HepG2 (cell line): ENCODE results near the gene ST3GAL2. TPM values are rescaled to one million over a fixed set of nuclear protein-coding genes. Genes with fewer than 3 reads are reported as not detected.

Experiments used
- BHLHE40 ChIP-seq: IDR thresholded peaks from 2 replicates; pipeline ENCODE4 v1.6.1; 2011; ENCODE audit warnings: low read length, improper control_type of control experiment
- ETV6 ChIP-seq: sonication (generic); formaldehyde crosslinking; conservative IDR thresholded peaks from 2 replicates; pipeline ENCODE4 v1.4.0; 2020; ENCODE audit warnings: missing genetic modification reagents
- FOSL1 ChIP-seq: sonication (generic); formaldehyde crosslinking; IDR thresholded peaks from 2 replicates; pipeline ENCODE4 v1.9.0; 2021; ENCODE audit warnings: missing genetic modification reagents, borderline replicate concordance
- GTF3A ChIP-seq: sonication (generic); formaldehyde crosslinking; conservative IDR thresholded peaks from 2 replicates; pipeline ENCODE4 v1.4.0; 2020; ENCODE audit warnings: mild to moderate bottlenecking, missing genetic modification reagents
- HMGA1 ChIP-seq: sonication (generic); formaldehyde crosslinking; conservative IDR thresholded peaks from 2 replicates; pipeline ENCODE4 v1.4.0; 2020; ENCODE audit warnings: missing genetic modification reagents
- IKZF1 ChIP-seq: fragments of 450-650 bp; IDR thresholded peaks from 2 replicates; pipeline ENCODE4 v1.7.1; 2016
- IRF1 ChIP-seq: sonication (generic); formaldehyde crosslinking; IDR thresholded peaks from 2 replicates; pipeline ENCODE4 v1.4.0; 2020; ENCODE audit warnings: low read depth, mild to moderate bottlenecking, missing genetic modification reagents
- NKX3-1 ChIP-seq: sonication (generic); formaldehyde crosslinking; IDR thresholded peaks from 2 replicates; pipeline ENCODE4 v1.5.0; 2020; ENCODE audit warnings: missing genetic modification reagents
- NR2F1 ChIP-seq, 2 experiments: fragments of 450-650 bp in 1 of 2; formaldehyde crosslinking in 1 of 2; IDR thresholded peaks; 2 replicates each; pipeline versions ENCODE4 v1.5.0 to v1.6.1; 2016 to 2020; ENCODE audit warnings: mild to moderate bottlenecking in 1 of 2, missing compliant biosample characterization in 1 of 2, missing genetic modification reagents in 1 of 2, moderate library complexity in 1 of 2
- SNAPC5 ChIP-seq: sonication (generic); formaldehyde crosslinking; IDR thresholded peaks from 2 replicates; pipeline ENCODE4 v1.8.1; 2023; ENCODE audit warnings: mild to moderate bottlenecking, missing genetic modification reagents, borderline replicate concordance
- SYNCRIP ChIP-seq: fragments of 200-400 bp; formaldehyde crosslinking; IDR thresholded peaks from 2 replicates; pipeline ENCODE4 v1.6.1; 2018; ENCODE audit warnings: mild to moderate bottlenecking, low read depth, low read length; ENCODE audit not compliant: insufficient read depth
- TERF1 ChIP-seq: sonication (generic); formaldehyde crosslinking; IDR thresholded peaks from 2 replicates; pipeline ENCODE4 v1.8.0; 2022; ENCODE audit warnings: mild to moderate bottlenecking, missing genetic modification reagents, moderate library complexity
- THAP8 ChIP-seq: sonication (generic); formaldehyde crosslinking; IDR thresholded peaks from 2 replicates; pipeline ENCODE4 v1.5.1; 2020; ENCODE audit warnings: missing genetic modification reagents, mild to moderate bottlenecking, borderline replicate concordance
- ZBTB7B ChIP-seq: sonication (generic); formaldehyde crosslinking; IDR thresholded peaks from 2 replicates; pipeline ENCODE4 v1.4.0; 2020; ENCODE audit warnings: missing genetic modification reagents
- ZFP36 ChIP-seq: fragments of 150-350 bp; IDR thresholded peaks from 2 replicates; pipeline ENCODE4 v1.6.1; 2018; ENCODE audit warnings: borderline replicate concordance, low read length, low read depth; ENCODE audit not compliant: partially characterized antibody
- ZFP91 ChIP-seq: sonication (generic); formaldehyde crosslinking; IDR thresholded peaks from 2 replicates; pipeline ENCODE4 v1.9.0; 2022; ENCODE audit warnings: missing genetic modification reagents, mild to moderate bottlenecking, borderline replicate concordance
- ZGPAT ChIP-seq: IDR thresholded peaks from 2 replicates; pipeline ENCODE4 v1.6.1; 2016; ENCODE audit warnings: mild to moderate bottlenecking
- ZMAT3 ChIP-seq: sonication (generic); formaldehyde crosslinking; conservative IDR thresholded peaks from 2 replicates; pipeline ENCODE4 v1.7.0; 2021; ENCODE audit warnings: missing genetic modification reagents
- ZNF138 ChIP-seq: sonication (generic); formaldehyde crosslinking; IDR thresholded peaks from 2 replicates; pipeline ENCODE4 v1.5.0; 2020; ENCODE audit warnings: mild to moderate bottlenecking, low read depth, missing genetic modification reagents
- ZNF431 ChIP-seq: sonication (generic); formaldehyde crosslinking; IDR thresholded peaks from 2 replicates; pipeline ENCODE4 v1.9.0; 2022; ENCODE audit warnings: missing genetic modification reagents, low read depth, mild to moderate bottlenecking, borderline replicate concordance
- ZNF460 ChIP-seq: sonication (generic); formaldehyde crosslinking; IDR thresholded peaks from 2 replicates; pipeline ENCODE4 v1.5.1; 2020; ENCODE audit warnings: missing genetic modification reagents, mild to moderate bottlenecking, borderline replicate concordance
- ZNF616 ChIP-seq: sonication (generic); formaldehyde crosslinking; IDR thresholded peaks from 2 replicates; pipeline ENCODE4 v1.5.0; 2020; ENCODE audit warnings: low read depth, mild to moderate bottlenecking, missing genetic modification reagents
- polyA plus RNA-seq, 8 experiments: library from polyadenylated mRNA; depleted of rRNA in 3 of 8; stranded (reverse) in 7 of 8; unstranded in 1 of 8; fragments of >200 nt; fragmentation: Illumina TruSeq in 4 of 8; extraction: Trizol in 4 of 8; gene quantifications; 2 replicates each; pipeline versions ENCODE4 v1.2.1 to v1.2.3, GENCODE V29; 2011 to 2016; ENCODE audit warnings: low read depth in 4 of 8, missing spikeins in 1 of 8, mixed read lengths in 1 of 8; ENCODE audit not compliant: insufficient read depth in 1 of 8
- total RNA-seq, 5 experiments: library from RNA; depleted of rRNA; stranded (reverse); fragments of >200 nt; fragmentation: Illumina TruSeq; extraction: Trizol; gene quantifications; 2 replicates each; pipeline ENCODE4 v1.2.3, GENCODE V29; 2016; ENCODE audit warnings: low read depth in 1 of 5

The ST3GAL2 gene
- total and polyA plus RNA-seq, 2 of the 13 experiments (the other 11 are each of a cell fraction or from before 2014, with no cell fraction given) = 16.3 to 24.9 TPM

- no peak for TF ChIP-seq ZFP36
- TF ChIP-seq TERF1 (CRISPR knock-in tag) = no peak
- peak; percentile 26; the same call in 1 of the 2 replicates for TF ChIP-seq BHLHE40
- no peak; the same call in 1 of the 2 replicates for TF ChIP-seq FOSL1
- TF ChIP-seq ZNF616 = peak; percentile 68
- peak; percentile 70; the same call in 1 of the 2 replicates for TF ChIP-seq ZNF460 (CRISPR knock-in tag)
- no peak for TF ChIP-seq IKZF1
- no peak; the same call in 1 of the 2 replicates for TF ChIP-seq SNAPC5
- no peak for TF ChIP-seq IRF1
- TF ChIP-seq ZMAT3 (CRISPR knock-in tag) = peak; percentile 43; the same call in 1 of the 2 replicates
- no peak; the same call in 1 of the 2 replicates for TF ChIP-seq NKX3-1 (CRISPR knock-in tag)
- peak; percentile 95 for TF ChIP-seq ZFP91 (CRISPR knock-in tag)
- peak; percentile 99 for TF ChIP-seq ZGPAT (CRISPR knock-in tag)
- TF ChIP-seq NR2F1 (CRISPR knock-in tag; IDR thresholded peaks at IDR 0.05) = peak; percentile 80 to 90
- TF ChIP-seq GTF3A (CRISPR knock-in tag) = peak; percentile 93
- 0 out of 2 replicates have a peak, but pooled peaks have one; percentile 89 for TF ChIP-seq ZNF431 (CRISPR knock-in tag)
- TF ChIP-seq SYNCRIP = no peak
- 0 out of 2 replicates have a peak, but pooled peaks have one; percentile 67 for TF ChIP-seq ZNF138
- no peak for TF ChIP-seq HMGA1 (CRISPR knock-in tag)
- TF ChIP-seq THAP8 (CRISPR knock-in tag) = no peak
- peak; percentile 96 for TF ChIP-seq ZBTB7B (CRISPR knock-in tag)
- peak; percentile 51; the same call in 1 of the 2 replicates for TF ChIP-seq ETV6 (CRISPR knock-in tag)
Measured at GRCh38 chr16:70428178-70428998, 10.5 kb downstream of the ST3GAL2 start (continued).
